HG02642 (cell line): ENCODE data around the gene SLC43A1.

Experiments used
- ATAC-seq: cut with Tn5 transposase; IDR thresholded peaks from one replicate; pipeline ENCODE4 v1.9.1; 2021; ENCODE audit warnings: mild to moderate bottlenecking; ENCODE audit not compliant: unreplicated experiment, poor library complexity

Gene SLC43A1

GRCh38 chr11:57439786-57440185 is 75.7 kb downstream of the SLC43A1 start:
- ATAC-seq, result no peak

GRCh38 chr11:57438345-57439285 is 76.9 kb downstream of the SLC43A1 start:
- no peak for ATAC-seq

DNA sequence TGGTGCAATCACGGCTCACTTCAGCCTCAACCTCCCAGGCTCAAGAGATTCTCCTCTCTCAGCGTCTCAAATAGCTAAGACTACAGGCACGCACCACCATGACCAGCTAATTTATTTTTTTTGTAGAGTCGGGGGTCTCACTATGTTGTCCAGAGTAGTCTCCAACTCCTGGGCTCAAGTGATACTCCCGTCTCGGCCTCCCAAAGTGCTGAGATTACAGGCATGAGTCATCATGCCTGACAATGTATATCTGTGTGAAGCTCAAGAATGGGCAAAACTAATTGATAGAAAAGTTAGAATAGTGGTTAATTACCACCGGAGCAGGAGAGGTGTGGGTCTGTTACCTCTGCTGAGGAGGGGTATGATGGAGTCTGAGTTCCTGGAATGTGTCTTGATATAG is 79.5 kb downstream of the SLC43A1 start:
- no peak for ATAC-seq

DNA sequence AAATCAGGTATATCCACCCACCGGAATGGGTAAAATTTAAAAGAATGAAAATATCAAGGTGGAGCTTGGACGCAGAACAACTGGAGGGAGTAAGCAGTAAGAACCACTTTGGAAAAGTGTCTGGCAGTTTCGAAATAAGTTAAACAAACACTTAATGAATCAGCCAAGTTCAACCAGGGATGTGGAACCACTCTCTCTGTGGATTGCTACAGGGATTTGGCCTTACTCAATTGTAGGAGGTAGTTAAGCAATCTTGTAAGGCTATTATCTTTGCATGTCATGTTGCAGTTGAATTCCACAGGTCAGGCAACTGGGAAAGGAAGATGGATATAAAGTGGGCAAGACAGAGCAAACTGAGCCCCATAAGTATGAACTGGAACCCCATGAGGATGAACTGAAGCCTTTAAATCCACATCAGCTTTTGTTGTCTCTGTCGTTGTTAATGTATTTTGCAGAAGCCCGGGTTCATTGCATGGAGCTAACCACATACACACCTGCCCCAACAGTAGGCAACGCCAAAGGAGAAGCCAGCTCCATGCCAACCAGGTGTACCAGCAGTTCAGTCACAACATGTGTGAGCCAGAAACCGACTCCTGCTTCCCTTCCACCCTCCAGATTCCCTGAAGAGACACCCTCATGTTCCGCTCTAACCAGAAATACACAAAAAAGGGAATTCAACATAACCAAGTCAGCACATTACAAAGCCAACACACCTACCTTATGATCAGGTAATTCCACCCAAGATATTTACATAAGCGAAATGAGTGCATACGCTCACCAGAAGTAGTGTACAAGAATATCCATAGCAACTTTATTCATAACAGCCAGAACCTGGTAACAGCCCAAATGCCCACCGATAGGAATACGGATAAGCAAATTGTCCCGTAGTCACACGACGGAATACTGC is 80.6 kb downstream of the SLC43A1 start:
- no peak for ATAC-seq
